Endodermal cell (in vitro differentiated cells): ENCODE measurements around the gene LRRFIP1. TPM values are rescaled to one million over a fixed set of nuclear protein-coding genes. Genes with fewer than 3 reads are reported as not detected.

Experiments
- DNase-seq: peaks from one replicate; pipeline ENCODE4 v3.0.0-alpha.2; 2017
- H3K27ac ChIP-seq: 2 replicates; pipeline ENCODE4 v1.5.1; 2013; ENCODE audit warnings: mild to moderate bottlenecking, low read depth, low read length, moderate library complexity
- H3K27me3 ChIP-seq: 2 replicates; pipeline ENCODE4 v1.6.1; 2013; ENCODE audit warnings: mild to moderate bottlenecking, low read length, moderate library complexity; ENCODE audit not compliant: insufficient read depth, control insufficient read depth, poor library complexity, severe bottlenecking
- H3K36me3 ChIP-seq: 2 replicates; pipeline ENCODE4 v1.7.0; 2013; ENCODE audit warnings: mild to moderate bottlenecking, low read length, moderate library complexity; ENCODE audit not compliant: control insufficient read depth, insufficient read depth
- H3K4me1 ChIP-seq: one replicate; pipeline ENCODE4 v1.7.0; 2013; ENCODE audit warnings: low read length; ENCODE audit not compliant: control insufficient read depth, insufficient read depth
- H3K4me3 ChIP-seq: 2 replicates; pipeline ENCODE4 v1.5.1; 2013; ENCODE audit warnings: mild to moderate bottlenecking, low read length, moderate library complexity
- H3K9ac ChIP-seq: 2 replicates; pipeline ENCODE4 v1.6.1; 2013; ENCODE audit warnings: mild to moderate bottlenecking, low read length, moderate library complexity; ENCODE audit not compliant: poor library complexity, severe bottlenecking; ENCODE audit errors: extremely low read depth
- H3K9me3 ChIP-seq: 2 replicates; pipeline ENCODE4 v1.6.1; 2013; ENCODE audit warnings: mild to moderate bottlenecking, low read length, moderate library complexity; ENCODE audit not compliant: control insufficient read depth
- H3K27ac Mint-ChIP-seq: 2 replicates; pipeline ENCODE4 v1.8.0; 2020; ENCODE audit warnings: mixed read lengths
- H3K27me3 Mint-ChIP-seq: 2 replicates; pipeline ENCODE4 v1.8.0; 2021; ENCODE audit warnings: mild to moderate bottlenecking, mixed read lengths; ENCODE audit not compliant: insufficient read depth
- H3K36me3 Mint-ChIP-seq: 2 replicates; pipeline ENCODE4 v1.8.0; 2020; ENCODE audit warnings: low read depth, mixed read lengths
- H3K4me1 Mint-ChIP-seq: 2 replicates; pipeline ENCODE4 v1.8.0; 2020; ENCODE audit warnings: mixed read lengths
- H3K4me3 Mint-ChIP-seq: 2 replicates; pipeline ENCODE4 v1.8.0; 2020; ENCODE audit warnings: mild to moderate bottlenecking, moderate library complexity, mixed read lengths
- H3K9me3 Mint-ChIP-seq: 2 replicates; pipeline ENCODE4 v1.8.0; 2020; ENCODE audit warnings: mild to moderate bottlenecking, mixed read lengths
- WGBS, 2 experiments: methylation state at CpG; one replicate each; pipeline versions ENCODE4 v1.1.5 to v1.1.7; 2013; ENCODE audit warnings: missing lambda C conversion rate in 2 of 2, mixed read lengths in 1 of 2; ENCODE audit not compliant: insufficient coverage in 1 of 2, insufficient read length in 1 of 2; 5-methylcytosine and 5-hydroxymethylcytosine counted together
- total RNA-seq, 2 donors: library from RNA; stranded (reverse); fragmentation: NEBNext Ultra II Directional in 1 of 2; extraction: Animal tissue kit (Norgen Biotek cat#: 25700) in 1 of 2; gene quantifications; 2 replicates in 1 of 2; 3 replicates in 1 of 2; pipeline ENCODE4 v1.2.1, GENCODE V29; 2021
- TF ChIP-seq, protein P1 (sequence below): fragments of 200-600 bp; sonication (generic); conservative IDR thresholded peaks from 2 replicates; pipeline ENCODE4 v1.5.0; 2021; ENCODE audit warnings: antibody characterized with exemption, mild to moderate bottlenecking

The LRRFIP1 gene
- total RNA-seq, 2 donors from 2014 or later = 102 to 132 TPM

- H3K4me3 Mint-ChIP-seq = no peak overlapping the region
- Histone ChIP-seq H3K27ac (no peak overlapping the region), H3K9me3 (no peaks in the 10 kb centered on the region), H3K27me3 (no peaks in the 10 kb centered on the region), H3K4me1 (peaks cover 10% of the 10 kb centered on the region), H3K9ac (no peak overlapping the region), H3K4me3 (no peak overlapping the region), H3K36me3 (peaks cover 77% of the 10 kb centered on the region)
- peaks cover 13% of the 10 kb centered on the region for H3K4me1 Mint-ChIP-seq
- no peaks in the 10 kb centered on the region for H3K9me3 Mint-ChIP-seq
- H3K36me3 Mint-ChIP-seq = peaks cover 21% of the 10 kb centered on the region
- H3K27me3 Mint-ChIP-seq = no peaks in the 10 kb centered on the region
- no peak for DNase-seq
- no peak overlapping the region for H3K27ac Mint-ChIP-seq
- WGBS, 2 experiments = 92 to 96% methylated on average over 4 to 5 of the region's 5 CpGs
- TF ChIP-seq, protein P1, sequence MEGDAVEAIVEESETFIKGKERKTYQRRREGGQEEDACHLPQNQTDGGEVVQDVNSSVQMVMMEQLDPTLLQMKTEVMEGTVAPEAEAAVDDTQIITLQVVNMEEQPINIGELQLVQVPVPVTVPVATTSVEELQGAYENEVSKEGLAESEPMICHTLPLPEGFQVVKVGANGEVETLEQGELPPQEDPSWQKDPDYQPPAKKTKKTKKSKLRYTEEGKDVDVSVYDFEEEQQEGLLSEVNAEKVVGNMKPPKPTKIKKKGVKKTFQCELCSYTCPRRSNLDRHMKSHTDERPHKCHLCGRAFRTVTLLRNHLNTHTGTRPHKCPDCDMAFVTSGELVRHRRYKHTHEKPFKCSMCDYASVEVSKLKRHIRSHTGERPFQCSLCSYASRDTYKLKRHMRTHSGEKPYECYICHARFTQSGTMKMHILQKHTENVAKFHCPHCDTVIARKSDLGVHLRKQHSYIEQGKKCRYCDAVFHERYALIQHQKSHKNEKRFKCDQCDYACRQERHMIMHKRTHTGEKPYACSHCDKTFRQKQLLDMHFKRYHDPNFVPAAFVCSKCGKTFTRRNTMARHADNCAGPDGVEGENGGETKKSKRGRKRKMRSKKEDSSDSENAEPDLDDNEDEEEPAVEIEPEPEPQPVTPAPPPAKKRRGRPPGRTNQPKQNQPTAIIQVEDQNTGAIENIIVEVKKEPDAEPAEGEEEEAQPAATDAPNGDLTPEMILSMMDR = no peak
These were observed 100.0 kb downstream of the LRRFIP1 start for GRCh38 chr2:237727363-237727762.

- Mint-ChIP-seq H3K27ac (no peak overlapping the region), H3K36me3 (peaks cover 19% of the 10 kb centered on the region), H3K9me3 (no peaks in the 10 kb centered on the region), H3K4me1 (peaks cover 24% of the 10 kb centered on the region), H3K27me3 (no peaks in the 10 kb centered on the region), H3K4me3 (no peak overlapping the region)
- DNase-seq = no peak
- TF ChIP-seq, protein P1 = no peak
- Histone ChIP-seq H3K27ac (no peak overlapping the region), H3K4me1 (peaks cover 25% of the 10 kb centered on the region), H3K36me3 (peaks cover 59% of the 10 kb centered on the region), H3K9me3 (no peaks in the 10 kb centered on the region), H3K27me3 (no peaks in the 10 kb centered on the region), H3K9ac (no peak overlapping the region), H3K4me3 (no peak overlapping the region)
- WGBS, 2 experiments = 93 to 100% methylated on average over 4 to 12 of the region's 12 CpGs
These were observed 102.5 kb downstream of the LRRFIP1 start for GRCh38 chr2:237729681-237730475.

DNA sequence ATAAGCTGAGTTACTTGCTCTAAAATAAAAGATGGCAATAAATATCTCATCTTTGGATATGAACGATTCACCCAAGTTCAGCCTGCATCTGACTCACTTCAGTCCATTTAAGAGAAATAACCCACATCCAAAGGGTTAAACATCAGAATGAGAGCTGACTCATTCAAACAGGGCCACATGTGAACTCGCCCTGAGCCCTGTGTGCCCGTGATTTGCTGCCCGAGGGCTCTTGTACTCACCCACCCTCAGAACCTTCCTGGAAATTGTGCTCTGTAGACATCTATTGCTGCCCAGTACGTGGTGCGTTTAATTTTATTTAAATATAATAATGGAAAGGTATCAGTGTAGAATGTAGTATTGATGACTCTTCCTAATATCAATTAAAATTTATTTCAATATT lies 104.3 kb downstream of the LRRFIP1 start:
- Histone ChIP-seq H3K4me3 (no peak overlapping the region), H3K9ac (no peak overlapping the region), H3K9me3 (no peaks in the 10 kb centered on the region), H3K27ac (no peak overlapping the region), H3K36me3 (peaks cover 59% of the 10 kb centered on the region), H3K4me1 (peaks cover 25% of the 10 kb centered on the region), H3K27me3 (no peaks in the 10 kb centered on the region)
- H3K36me3 Mint-ChIP-seq = peaks cover 27% of the 10 kb centered on the region
- no peak for DNase-seq
- no peak overlapping the region for H3K4me3 Mint-ChIP-seq
- TF ChIP-seq, protein P1 = no peak
- H3K4me1 Mint-ChIP-seq = peaks cover 32% of the 10 kb centered on the region
- no peaks in the 10 kb centered on the region for H3K27me3 Mint-ChIP-seq
- H3K27ac Mint-ChIP-seq = no peak overlapping the region
- H3K9me3 Mint-ChIP-seq = no peaks in the 10 kb centered on the region
- 73 to 100% methylated on average over 1 to 4 of the region's 6 CpGs for WGBS, 2 experiments
